ENCODE results near the gene SH3D19. TPM values are rescaled to one million over a fixed set of nuclear protein-coding genes. Genes with fewer than 3 reads are reported as not detected.
"Not testable (repeated sequence)": the region's sequence is repeated elsewhere in the genome, so short reads cannot be mapped to it uniquely, and the experiment has no call there.

Gene SH3D19
- polyA plus RNA-seq, 4 donors: 37.7 to 92.4 (median 64.6) TPM

- no peak for FAIRE-seq
- 91 to 96% (median 95%) methylated on average over 2 of the region's 2 CpGs for WGBS, 3 donors
Measured at GRCh38 chr4:151260526-151260925, 64.9 kb downstream of the SH3D19 start.

GRCh38 chr4:151259752-151260151, 65.7 kb downstream of the SH3D19 start:
- Histone ChIP-seq H3K36me3 (ENCODE audit: control insufficient read depth in 3 of 3, insufficient read depth in 2 of 3, low read depth in 1 of 3, low read length in 3 of 3) (peaks cover 0 to 30% (median 0%) of the 10 kb centered on the region in 3 donors), H3K4me3 (ENCODE audit: low read depth in 1 of 3, low read length in 3 of 3) (no peak overlapping the region), H3K4me1 (ENCODE audit: control insufficient read depth in 3 of 3, insufficient read depth in 2 of 3, low read depth in 1 of 3, low read length in 2 of 3) (no peaks in the 10 kb centered on the region), H3K27ac (ENCODE audit: low read depth in 1 of 3, low read length in 2 of 3) (no peak overlapping the region), H3K9me3 (ENCODE audit: control insufficient read depth in 2 of 2, insufficient read depth in 1 of 2, low read depth in 1 of 2, low read length in 1 of 2) (peaks cover 0 to 13% of the 10 kb centered on the region in 2 donors), H3K27me3 (ENCODE audit: control insufficient read depth in 3 of 3, insufficient read depth in 3 of 3, low read length in 3 of 3) (no peaks in the 10 kb centered on the region)
- FAIRE-seq (no peak), DNase-seq (no peak)
- 65 to 89% (median 77%) methylated on average over 1 of the region's 1 CpG for WGBS, 3 donors

More at GRCh38 chr4:151260526-151260925, 64.9 kb downstream of the SH3D19 start:
- DNase-seq: no peak
- H3K4me1 ChIP-seq (ENCODE audit: control insufficient read depth in 3 of 3, insufficient read depth in 2 of 3, low read depth in 1 of 3, low read length in 2 of 3): no peaks in the 10 kb centered on the region
- H3K27ac ChIP-seq (ENCODE audit: low read depth in 1 of 3, low read length in 2 of 3): no peak overlapping the region
- H3K4me3 ChIP-seq (ENCODE audit: low read depth in 1 of 3, low read length in 3 of 3): no peak overlapping the region
- peaks cover 0 to 27% (median 0%) of the 10 kb centered on the region in 3 donors for H3K36me3 ChIP-seq (ENCODE audit: control insufficient read depth in 3 of 3, insufficient read depth in 2 of 3, low read depth in 1 of 3, low read length in 3 of 3)
- H3K9me3 ChIP-seq (ENCODE audit: control insufficient read depth in 2 of 2, insufficient read depth in 1 of 2, low read depth in 1 of 2, low read length in 1 of 2): peaks cover 0 to 13% of the 10 kb centered on the region in 2 donors
- no peaks in the 10 kb centered on the region for H3K27me3 ChIP-seq (ENCODE audit: control insufficient read depth in 3 of 3, insufficient read depth in 3 of 3, low read length in 3 of 3)

GRCh38 chr4:151257704-151258103, 67.7 kb downstream of the SH3D19 start:
- H3K27me3 ChIP-seq (ENCODE audit: control insufficient read depth in 3 of 3, insufficient read depth in 3 of 3, low read length in 3 of 3): no peaks in the 10 kb centered on the region
- H3K4me3 ChIP-seq (ENCODE audit: low read depth in 1 of 3, low read length in 3 of 3): no peak overlapping the region
- no peak overlapping the region for H3K27ac ChIP-seq (ENCODE audit: low read depth in 1 of 3, low read length in 2 of 3)
- peaks cover 0 to 30% (median 0%) of the 10 kb centered on the region in 3 donors for H3K36me3 ChIP-seq (ENCODE audit: control insufficient read depth in 3 of 3, insufficient read depth in 2 of 3, low read depth in 1 of 3, low read length in 3 of 3)
- FAIRE-seq (no peak), DNase-seq (no peak)
- WGBS, 3 donors: 90 to 96% (median 91%) methylated on average over 4 of the region's 4 CpGs
- H3K4me1 ChIP-seq (ENCODE audit: control insufficient read depth in 3 of 3, insufficient read depth in 2 of 3, low read depth in 1 of 3, low read length in 2 of 3): no peaks in the 10 kb centered on the region
- peaks cover 0 to 10% of the 10 kb centered on the region in 2 donors for H3K9me3 ChIP-seq (ENCODE audit: control insufficient read depth in 2 of 2, insufficient read depth in 1 of 2, low read depth in 1 of 2, low read length in 1 of 2)

GRCh38 chr4:151256134-151256533, 69.3 kb downstream of the SH3D19 start:
- 50 to 64% (median 60%) methylated on average over 2 of the region's 2 CpGs for WGBS, 3 donors
- FAIRE-seq: no peak
- no peak overlapping the region for H3K4me3 ChIP-seq (ENCODE audit: low read depth in 1 of 3, low read length in 3 of 3)

GRCh38 chr4:151255680-151256079, 69.7 kb downstream of the SH3D19 start:
- not testable (repeated sequence) for H3K9me3 ChIP-seq (ENCODE audit: control insufficient read depth in 2 of 2, insufficient read depth in 1 of 2, low read depth in 1 of 2, low read length in 1 of 2); H3K27me3 ChIP-seq (ENCODE audit: control insufficient read depth in 3 of 3, insufficient read depth in 3 of 3, low read length in 3 of 3); H3K4me1 ChIP-seq (ENCODE audit: control insufficient read depth in 3 of 3, insufficient read depth in 2 of 3, low read depth in 1 of 3, low read length in 2 of 3); FAIRE-seq; DNase-seq; H3K27ac ChIP-seq (ENCODE audit: low read depth in 1 of 3, low read length in 2 of 3); H3K4me3 ChIP-seq (ENCODE audit: low read depth in 1 of 3, low read length in 3 of 3)
- WGBS, 3 donors: 84 to 92% (median 90%) methylated on average over 14 to 17 of the region's 17 CpGs
- H3K36me3 ChIP-seq (ENCODE audit: control insufficient read depth in 3 of 3, insufficient read depth in 2 of 3, low read depth in 1 of 3, low read length in 3 of 3): peaks cover 0 to 32% (median 0%) of the 10 kb centered on the region in 3 donors

More at GRCh38 chr4:151256134-151256533, 69.3 kb downstream of the SH3D19 start:
- H3K27ac ChIP-seq (ENCODE audit: low read depth in 1 of 3, low read length in 2 of 3): no peak overlapping the region
- no peaks in the 10 kb centered on the region for H3K4me1 ChIP-seq (ENCODE audit: control insufficient read depth in 3 of 3, insufficient read depth in 2 of 3, low read depth in 1 of 3, low read length in 2 of 3)
- H3K9me3 ChIP-seq (ENCODE audit: control insufficient read depth in 2 of 2, insufficient read depth in 1 of 2, low read depth in 1 of 2, low read length in 1 of 2): peaks cover 0 to 10% of the 10 kb centered on the region in 2 donors
- DNase-seq: peak in 1 of 2 donors; percentile 49
- no peaks in the 10 kb centered on the region for H3K27me3 ChIP-seq (ENCODE audit: control insufficient read depth in 3 of 3, insufficient read depth in 3 of 3, low read length in 3 of 3)
- peaks cover 0 to 30% (median 0%) of the 10 kb centered on the region in 3 donors for H3K36me3 ChIP-seq (ENCODE audit: control insufficient read depth in 3 of 3, insufficient read depth in 2 of 3, low read depth in 1 of 3, low read length in 3 of 3)

- not testable (repeated sequence) for H3K27ac ChIP-seq (ENCODE audit: low read depth in 1 of 3, low read length in 2 of 3); H3K27me3 ChIP-seq (ENCODE audit: control insufficient read depth in 3 of 3, insufficient read depth in 3 of 3, low read length in 3 of 3); DNase-seq; H3K9me3 ChIP-seq (ENCODE audit: control insufficient read depth in 2 of 2, insufficient read depth in 1 of 2, low read depth in 1 of 2, low read length in 1 of 2); H3K4me3 ChIP-seq (ENCODE audit: low read depth in 1 of 3, low read length in 3 of 3); H3K4me1 ChIP-seq (ENCODE audit: control insufficient read depth in 3 of 3, insufficient read depth in 2 of 3, low read depth in 1 of 3, low read length in 2 of 3); FAIRE-seq
- 94 to 99% (median 98%) methylated on average over 14 to 18 of the region's 28 CpGs for WGBS, 3 donors
- H3K36me3 ChIP-seq (ENCODE audit: control insufficient read depth in 3 of 3, insufficient read depth in 2 of 3, low read depth in 1 of 3, low read length in 3 of 3): peaks cover 0 to 33% (median 0%) of the 10 kb centered on the region in 3 donors
Measured at GRCh38 chr4:151255226-151255625, 70.2 kb downstream of the SH3D19 start.

GRCh38 chr4:151251603-151252304, 73.7 kb downstream of the SH3D19 start:
- Histone ChIP-seq H3K4me3 (ENCODE audit: low read depth in 1 of 3, low read length in 3 of 3) (no peak overlapping the region), H3K4me1 (ENCODE audit: control insufficient read depth in 3 of 3, insufficient read depth in 2 of 3, low read depth in 1 of 3, low read length in 2 of 3) (no peaks in the 10 kb centered on the region), H3K27ac (ENCODE audit: low read depth in 1 of 3, low read length in 2 of 3) (no peak overlapping the region), H3K27me3 (ENCODE audit: control insufficient read depth in 3 of 3, insufficient read depth in 3 of 3, low read length in 3 of 3) (no peaks in the 10 kb centered on the region), H3K36me3 (ENCODE audit: control insufficient read depth in 3 of 3, insufficient read depth in 2 of 3, low read depth in 1 of 3, low read length in 3 of 3) (peaks cover 0 to 18% (median 0%) of the 10 kb centered on the region in 3 donors), H3K9me3 (ENCODE audit: control insufficient read depth in 2 of 2, insufficient read depth in 1 of 2, low read depth in 1 of 2, low read length in 1 of 2) (peaks cover 0 to 5% of the 10 kb centered on the region in 2 donors)
- 20 to 33% (median 26%) methylated on average over 2 of the region's 2 CpGs for WGBS, 3 donors
- DNase-seq (no peak), FAIRE-seq (no peak)

GRCh38 chr4:151250706-151251105, 74.7 kb downstream of the SH3D19 start:
- FAIRE-seq: no peak
- Histone ChIP-seq H3K27ac (ENCODE audit: low read depth in 1 of 3, low read length in 2 of 3) (no peak overlapping the region), H3K36me3 (ENCODE audit: control insufficient read depth in 3 of 3, insufficient read depth in 2 of 3, low read depth in 1 of 3, low read length in 3 of 3) (peaks cover 0 to 16% (median 0%) of the 10 kb centered on the region in 3 donors), H3K9me3 (ENCODE audit: control insufficient read depth in 2 of 2, insufficient read depth in 1 of 2, low read depth in 1 of 2, low read length in 1 of 2) (peaks cover 0 to 2% of the 10 kb centered on the region in 2 donors), H3K4me1 (ENCODE audit: control insufficient read depth in 3 of 3, insufficient read depth in 2 of 3, low read depth in 1 of 3, low read length in 2 of 3) (no peaks in the 10 kb centered on the region), H3K4me3 (ENCODE audit: low read depth in 1 of 3, low read length in 3 of 3) (no peak overlapping the region), H3K27me3 (ENCODE audit: control insufficient read depth in 3 of 3, insufficient read depth in 3 of 3, low read length in 3 of 3) (no peaks in the 10 kb centered on the region)
- DNase-seq: no peak
- 76 to 89% (median 87%) methylated on average over 5 of the region's 5 CpGs for WGBS, 3 donors

All from small intestine (tissue), 7 donors.